ENCODE measurements around the gene APBA2.

Gene APBA2

GRCh38 chr15:28894631-28895030 lies 8.9 kb downstream of the APBA2 start:
- H3K4me2 ChIP-seq (ENCODE audit: low read depth, low read length, poor library complexity, severe bottlenecking), result no peak overlapping the region
- no peaks in the 10 kb centered on the region for H3K79me2 ChIP-seq (ENCODE audit: insufficient read depth, low read length)
- peaks cover 4% of the 10 kb centered on the region; the same call in 1 of the 2 replicates for H3F3A ChIP-seq (ENCODE audit: low read depth)
- H3K9me3 ChIP-seq (ENCODE audit: insufficient read depth, low read depth, low read length), result no peaks in the 10 kb centered on the region
- no peak overlapping the region for H3K9ac ChIP-seq (ENCODE audit: low read depth, low read length, poor library complexity, severe bottlenecking)
- H3K9me2 ChIP-seq (replicated peaks; ENCODE audit: low read depth, low read length), result no peaks in the 10 kb centered on the region
- no peak for TF ChIP-seq CTCF (conservative IDR thresholded peaks at IDR 0.05; ENCODE audit: low read length)
- no peak for TF ChIP-seq EZH2phosphoT487 (IDR thresholded peaks at IDR 0.05; ENCODE audit: borderline replicate concordance)
- H3K4me3 ChIP-seq (ENCODE audit: low read length, poor library complexity, severe bottlenecking), result no peak overlapping the region
- H2AFZ ChIP-seq (ENCODE audit: low read length), result no peak overlapping the region
- H4K20me1 ChIP-seq (ENCODE audit: insufficient read depth, low read length, poor library complexity, severe bottlenecking), result no peaks in the 10 kb centered on the region
- no peaks in the 10 kb centered on the region for H3K27me3 ChIP-seq (ENCODE audit: insufficient read depth, low read length, poor library complexity, severe bottlenecking)
- H3K4me1 ChIP-seq (ENCODE audit: insufficient read depth, low read length, poor library complexity, severe bottlenecking), result peaks cover 43% of the 10 kb centered on the region
- H3K36me3 ChIP-seq (ENCODE audit: insufficient read depth, low read length), result no peaks in the 10 kb centered on the region

GRCh38 chr15:28895146-28895545 lies 9.4 kb downstream of the APBA2 start:
- Histone ChIP-seq H3K9ac (ENCODE audit: low read depth, low read length, poor library complexity, severe bottlenecking) (no peak overlapping the region), H4K20me1 (ENCODE audit: insufficient read depth, low read length, poor library complexity, severe bottlenecking) (no peaks in the 10 kb centered on the region), H3K79me2 (ENCODE audit: insufficient read depth, low read length) (no peaks in the 10 kb centered on the region)

GRCh38 chr15:28895566-28895965 lies 9.8 kb downstream of the APBA2 start:
- Histone ChIP-seq H3K9me2 (replicated peaks; ENCODE audit: low read depth, low read length) (no peaks in the 10 kb centered on the region), H3K4me1 (ENCODE audit: insufficient read depth, low read length, poor library complexity, severe bottlenecking) (peaks cover 39% of the 10 kb centered on the region), H3K27me3 (ENCODE audit: insufficient read depth, low read length, poor library complexity, severe bottlenecking) (no peaks in the 10 kb centered on the region), H3K79me2 (ENCODE audit: insufficient read depth, low read length) (no peaks in the 10 kb centered on the region), H4K20me1 (ENCODE audit: insufficient read depth, low read length, poor library complexity, severe bottlenecking) (no peaks in the 10 kb centered on the region), H2AFZ (ENCODE audit: low read length) (no peak overlapping the region), H3K4me2 (ENCODE audit: low read depth, low read length, poor library complexity, severe bottlenecking) (no peak overlapping the region), H3K36me3 (ENCODE audit: insufficient read depth, low read length) (no peaks in the 10 kb centered on the region), H3K4me3 (ENCODE audit: low read length, poor library complexity, severe bottlenecking) (no peak overlapping the region), H3F3A (ENCODE audit: low read depth) (peaks cover 4% of the 10 kb centered on the region; the same call in 1 of the 2 replicates), H3K9ac (ENCODE audit: low read depth, low read length, poor library complexity, severe bottlenecking) (no peak overlapping the region), H3K9me3 (ENCODE audit: insufficient read depth, low read depth, low read length) (no peaks in the 10 kb centered on the region)
- no peak for TF ChIP-seq CTCF (conservative IDR thresholded peaks at IDR 0.05; ENCODE audit: low read length)

More at GRCh38 chr15:28895146-28895545, 9.4 kb downstream of the APBA2 start:
- H3K4me3 ChIP-seq (ENCODE audit: low read length, poor library complexity, severe bottlenecking), result no peak overlapping the region
- no peaks in the 10 kb centered on the region for H3K27me3 ChIP-seq (ENCODE audit: insufficient read depth, low read length, poor library complexity, severe bottlenecking)
- peaks cover 41% of the 10 kb centered on the region for H3K4me1 ChIP-seq (ENCODE audit: insufficient read depth, low read length, poor library complexity, severe bottlenecking)
- H2AFZ ChIP-seq (ENCODE audit: low read length), result no peak overlapping the region
- no peak overlapping the region for H3K4me2 ChIP-seq (ENCODE audit: low read depth, low read length, poor library complexity, severe bottlenecking)
- H3K9me2 ChIP-seq (replicated peaks; ENCODE audit: low read depth, low read length), result no peaks in the 10 kb centered on the region
- TF ChIP-seq EZH2phosphoT487 (IDR thresholded peaks at IDR 0.05; ENCODE audit: borderline replicate concordance), result no peak
- no peak for TF ChIP-seq CTCF (conservative IDR thresholded peaks at IDR 0.05; ENCODE audit: low read length)
- H3F3A ChIP-seq (ENCODE audit: low read depth), result peaks cover 4% of the 10 kb centered on the region; the same call in 1 of the 2 replicates
- no peaks in the 10 kb centered on the region for H3K36me3 ChIP-seq (ENCODE audit: insufficient read depth, low read length)
- no peaks in the 10 kb centered on the region for H3K9me3 ChIP-seq (ENCODE audit: insufficient read depth, low read depth, low read length)
